NCI-H1436 treated with DMSO at 0.1 percent for 48 hours (cell line): ENCODE data around the gene C1orf21.
A peak's percentile ranks its signal among the peaks of the same experiment; 100 is the strongest.

Experiments used
- DNase-seq: peaks from one replicate; lab custom pipeline; 2025; lab: John Stamatoyannopoulos, UW

C1orf21 gene

GRCh38 chr1:184416481-184416880, 29.7 kb downstream of the C1orf21 start:
- no peak for DNase-seq

GRCh38 chr1:184416946-184417345, 30.1 kb downstream of the C1orf21 start:
- DNase-seq, result no peak

- DNase-seq, result no peak
These were observed 31.1 kb downstream of the C1orf21 start for GRCh38 chr1:184417916-184418315.

- DNase-seq, result no peak
These were observed 32.0 kb downstream of the C1orf21 start for GRCh38 chr1:184418652-184419349.

- DNase-seq, result no peak
These were observed 32.7 kb downstream of the C1orf21 start for GRCh38 chr1:184419350-184420161.

- no peak for DNase-seq
These were observed 35.8 kb downstream of the C1orf21 start for GRCh38 chr1:184422490-184423233.

- no peak for DNase-seq
These were observed 36.8 kb downstream of the C1orf21 start for GRCh38 chr1:184423649-184424048.

GRCh38 chr1:184424157-184424556, 37.3 kb downstream of the C1orf21 start:
- no peak for DNase-seq

GRCh38 chr1:184424945-184425344, 38.1 kb downstream of the C1orf21 start:
- DNase-seq, result no peak

GRCh38 chr1:184425449-184426277, 38.8 kb downstream of the C1orf21 start:
- DNase-seq, result no peak

GRCh38 chr1:184426278-184426674, 39.4 kb downstream of the C1orf21 start:
- DNase-seq, result no peak

- no peak for DNase-seq
These were observed 40.9 kb downstream of the C1orf21 start for GRCh38 chr1:184427722-184428121.

- DNase-seq, result no peak
These were observed 41.8 kb downstream of the C1orf21 start for GRCh38 chr1:184428604-184429003.

GRCh38 chr1:184429335-184429734, 42.5 kb downstream of the C1orf21 start:
- DNase-seq, result no peak

- peak; percentile 3 for DNase-seq
These were observed 47.2 kb downstream of the C1orf21 start for GRCh38 chr1:184433956-184434502.

GRCh38 chr1:184437291-184437690, 50.5 kb downstream of the C1orf21 start:
- no peak for DNase-seq

GRCh38 chr1:184438363-184438762, 51.5 kb downstream of the C1orf21 start:
- DNase-seq, result no peak

- no peak for DNase-seq
These were observed 55.4 kb downstream of the C1orf21 start for GRCh38 chr1:184442260-184442659.

- no peak for DNase-seq
These were observed 56.4 kb downstream of the C1orf21 start for GRCh38 chr1:184443201-184443600.

GRCh38 chr1:184443624-184444023, 56.8 kb downstream of the C1orf21 start:
- no peak for DNase-seq

- no peak for DNase-seq
These were observed 59.2 kb downstream of the C1orf21 start for GRCh38 chr1:184445997-184446396.
